NCI-H345 treated with DMSO at 0.1 percent for 48 hours (cell line): ENCODE results near the gene ZSCAN9.

Experiments
- DNase-seq: peaks from one replicate; lab custom pipeline; 2025; ENCODE audit not compliant: unreplicated experiment; lab: John Stamatoyannopoulos, UW

The ZSCAN9 gene

DNA sequence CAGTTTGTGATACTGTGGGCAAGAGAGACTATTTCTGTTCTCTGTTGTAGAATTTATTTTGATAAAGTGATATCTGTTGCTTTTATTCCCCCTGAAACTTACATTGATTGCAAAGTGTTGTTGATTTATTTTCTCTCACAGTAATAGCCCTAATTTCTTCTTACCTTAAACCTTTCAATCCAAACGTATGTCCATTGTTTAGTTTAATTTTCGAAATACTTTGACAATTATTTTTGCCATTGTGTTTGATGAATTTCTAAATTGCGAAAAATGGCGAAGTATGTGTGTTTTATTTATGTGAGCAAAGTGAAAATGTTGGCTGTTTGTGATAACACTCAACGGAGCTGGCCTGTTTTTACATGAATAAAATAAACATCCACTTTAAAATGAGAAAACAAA lies 41.5 kb downstream of the ZSCAN9 start:
- DNase-seq = no peak

DNA sequence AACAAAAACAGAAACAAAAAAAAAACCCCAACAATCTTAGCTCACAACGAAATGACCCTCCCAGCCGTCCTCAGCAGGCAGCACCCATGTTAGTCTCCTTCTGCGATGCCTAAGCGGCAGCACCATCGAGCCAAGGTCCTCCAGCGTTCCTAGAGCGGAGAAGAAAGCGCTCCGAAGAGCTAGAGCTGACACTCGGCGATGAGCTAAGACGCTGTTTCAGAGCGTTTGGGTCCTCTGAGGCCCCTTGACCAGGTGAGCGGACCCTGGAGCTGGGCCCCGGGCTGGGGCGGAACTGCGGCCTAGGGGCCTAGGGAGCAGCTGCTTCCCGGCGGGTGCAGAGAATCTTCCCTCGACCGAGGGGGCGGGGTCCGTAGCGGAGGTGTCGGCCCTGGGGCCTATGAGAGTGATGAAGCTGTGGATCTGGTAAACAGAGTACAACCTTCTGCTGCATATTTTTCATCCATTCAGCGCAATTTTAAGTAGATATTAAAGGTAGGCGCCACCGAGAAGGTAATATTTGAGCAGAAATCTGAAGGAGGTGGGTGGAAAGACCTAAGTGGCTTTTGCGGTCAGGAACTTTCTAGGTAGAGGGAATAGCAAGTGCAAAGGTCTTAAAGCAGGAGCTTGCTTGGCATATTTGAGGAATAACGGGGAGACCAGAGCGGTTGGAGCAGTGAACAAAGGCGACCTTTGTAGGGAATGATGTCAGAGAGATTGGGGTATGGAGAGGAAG lies 42.1 kb downstream of the ZSCAN9 start, which contains the start of gene ZSCAN26:
Gene ZSCAN26 (plus strand): TSS at position 182 of the 733 bp plus-strand sequence. CDS start 4,777 bp downstream, outside the sequence.
- DNase-seq = peak; percentile 85

DNA sequence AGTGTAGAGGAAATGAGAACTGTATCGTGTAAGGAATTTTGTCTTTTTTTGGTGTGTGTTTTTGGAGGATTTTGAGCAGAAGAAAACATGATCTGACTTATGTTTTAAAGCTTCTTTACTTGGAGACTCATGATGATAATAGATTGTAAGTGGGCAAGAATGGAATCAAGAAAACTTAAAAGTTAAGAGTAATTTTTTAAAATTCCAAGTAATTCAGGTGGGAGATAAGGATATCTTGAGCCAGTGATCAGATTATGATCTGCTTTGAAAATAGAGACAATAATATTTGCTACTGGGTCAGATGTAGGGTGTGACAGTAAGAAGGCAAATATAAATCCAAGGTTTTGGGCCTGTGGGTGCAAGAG lies 42.6 kb downstream of the ZSCAN9 start:
- no peak for DNase-seq

DNA sequence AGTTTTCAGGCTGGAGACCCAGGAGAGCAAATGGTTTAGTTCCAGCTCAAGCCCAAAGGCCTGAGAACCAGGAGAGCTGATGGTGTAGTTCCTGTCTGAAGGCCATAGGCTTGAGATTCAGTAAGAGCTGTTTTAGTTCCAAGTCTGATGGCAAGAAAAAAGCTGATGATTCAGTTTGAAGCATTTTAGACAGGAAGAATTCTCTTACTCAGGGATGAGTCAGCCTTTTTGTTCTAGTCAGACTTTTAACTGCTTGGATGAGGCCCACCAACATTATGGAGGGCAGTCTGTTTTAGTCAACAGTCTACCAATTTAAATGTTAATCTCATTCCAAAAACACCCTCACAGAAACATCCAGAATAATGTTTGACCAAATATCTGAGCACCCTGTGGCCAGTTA lies 44.4 kb downstream of the ZSCAN9 start:
- no peak for DNase-seq

DNA sequence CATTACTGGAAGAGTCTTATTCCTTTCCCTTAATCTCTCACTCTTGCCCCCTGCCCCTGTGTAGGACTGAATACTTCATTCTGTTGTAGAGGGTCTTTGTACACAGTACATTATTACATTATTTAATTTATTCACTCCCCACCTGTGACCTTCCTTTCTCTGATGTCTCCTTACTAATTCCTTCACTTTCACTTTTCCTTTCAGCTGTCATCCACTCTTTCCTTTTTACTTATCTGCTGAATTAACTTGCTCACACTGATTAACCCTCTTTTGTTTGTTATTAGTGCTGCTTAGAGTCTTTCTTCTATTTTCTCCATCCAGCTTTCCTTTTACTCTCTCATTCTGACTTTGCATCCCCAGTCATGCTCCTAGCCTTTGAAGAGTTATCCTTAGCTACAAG lies 49.8 kb downstream of the ZSCAN9 start:
- DNase-seq = no peak

DNA sequence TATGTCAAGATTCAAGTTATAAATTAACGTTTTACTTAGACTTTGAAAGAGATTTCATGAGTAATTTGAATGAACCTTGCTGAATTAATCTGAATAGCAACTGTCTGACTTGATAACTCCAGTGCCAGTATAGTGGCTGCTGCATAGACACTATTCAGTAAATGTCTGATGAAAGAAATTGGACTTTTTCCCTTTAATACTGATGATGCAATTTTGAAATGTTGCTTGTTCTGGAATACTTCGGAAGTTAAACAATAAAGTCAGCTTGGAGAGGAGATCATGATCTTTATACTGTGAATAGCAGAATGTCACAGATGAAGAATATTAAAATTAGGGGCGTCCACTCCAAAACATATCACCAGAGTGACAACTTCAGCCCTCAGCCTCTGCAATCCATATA lies 52.7 kb downstream of the ZSCAN9 start:
- no peak for DNase-seq

DNA sequence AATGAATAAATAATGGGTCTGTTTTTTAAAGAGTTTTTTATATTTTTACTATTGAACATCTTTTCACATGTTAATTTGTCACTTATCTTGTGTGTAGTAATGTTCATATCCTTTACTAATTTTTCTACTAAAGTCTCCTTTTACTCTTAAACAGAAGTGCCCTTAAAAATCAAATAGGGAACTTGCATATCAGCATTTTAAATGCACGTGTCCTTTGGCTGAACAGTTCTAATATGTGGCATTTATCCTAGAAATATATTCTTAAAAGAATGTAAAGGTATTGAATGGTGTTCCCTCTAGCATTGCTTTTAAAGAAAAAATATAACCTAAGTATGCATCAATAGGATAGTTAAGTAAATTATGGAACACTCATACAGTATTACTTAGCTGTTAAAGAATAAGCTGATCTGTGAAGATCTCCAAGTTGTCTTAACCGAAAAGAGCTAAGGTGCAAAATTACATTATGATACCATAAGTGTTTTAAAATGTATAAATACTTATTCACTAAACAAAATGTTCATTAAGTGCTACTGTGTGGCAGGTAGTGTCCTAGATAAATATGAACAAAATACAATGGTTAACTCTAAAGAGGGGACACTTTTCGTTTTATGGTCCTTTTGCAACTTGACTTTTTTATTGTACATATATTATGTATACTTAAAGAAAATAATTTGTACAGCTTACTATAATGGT lies 55.7 kb downstream of the ZSCAN9 start:
- no peak for DNase-seq

DNA sequence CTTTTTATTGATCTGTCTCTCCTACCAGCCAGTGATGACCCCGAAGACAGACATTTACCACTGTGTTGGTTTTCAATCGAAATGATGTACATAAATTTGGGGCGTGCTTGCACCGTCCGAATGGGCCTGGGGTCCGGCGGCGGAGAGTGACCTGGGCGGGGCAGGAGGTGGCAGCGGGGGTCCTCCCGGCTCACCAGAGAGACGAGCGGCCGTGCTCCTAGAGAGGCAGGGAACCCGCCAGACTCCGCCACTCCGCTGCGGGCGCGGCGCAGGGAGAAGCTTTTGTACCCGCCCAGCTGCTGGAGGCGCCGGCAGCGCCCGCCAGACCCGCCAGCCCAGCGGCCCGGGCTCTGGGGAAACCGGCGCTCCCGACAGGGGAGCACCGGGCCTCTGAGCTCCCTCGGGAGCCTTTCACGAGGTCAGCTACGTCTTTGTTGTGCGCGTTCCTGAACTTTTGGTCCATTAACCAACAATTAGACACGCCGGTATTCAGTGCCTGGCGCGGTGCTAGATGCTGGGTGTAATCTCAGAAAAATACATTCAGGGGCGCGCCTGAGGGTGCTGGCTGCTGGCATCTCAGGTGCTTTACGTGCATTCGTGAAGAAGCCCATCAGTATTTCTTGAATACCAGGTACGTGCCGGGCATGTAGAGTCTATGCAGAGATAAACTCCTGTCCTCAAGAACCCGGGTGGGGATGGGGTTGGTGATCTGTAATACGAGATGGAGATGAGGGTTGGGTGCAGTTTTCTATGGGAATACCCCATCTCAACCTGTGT lies 56.4 kb downstream of the ZSCAN9 start, which contains the start of gene PGBD1:
Gene PGBD1 (plus strand): TSS at position 285 of the 777 bp plus-strand sequence. CDS start 2,242 bp downstream, outside the sequence.
- DNase-seq = peak; percentile 47

DNA sequence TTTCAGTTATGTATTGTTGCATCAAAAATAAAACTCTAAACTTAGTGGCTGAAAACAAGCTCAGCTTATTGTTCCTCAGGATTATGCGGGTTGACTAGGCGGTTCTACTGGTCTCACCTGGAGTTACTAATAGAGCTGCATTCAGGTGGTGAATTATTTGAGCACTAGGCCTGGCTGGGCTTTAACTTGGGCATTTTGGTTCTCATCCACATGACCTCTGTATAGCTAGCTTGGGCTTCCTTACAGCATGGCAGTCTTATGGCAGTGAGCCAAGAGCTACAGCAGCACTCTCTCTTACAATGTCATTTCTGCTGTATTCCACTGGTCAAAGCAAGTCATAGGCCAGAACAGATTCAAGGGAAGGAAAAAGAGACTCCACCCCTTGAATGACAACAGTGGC lies 57.9 kb downstream of the ZSCAN9 start:
- no peak for DNase-seq
